OCI-LY3 (cell line): Measurements from ENCODE around the gene SLC35F3.

Experiments used
- CTCF ChIP-seq: fragments of 200-600, 300-600 bp; sonication (generic); IDR thresholded peaks from 2 replicates; pipeline ENCODE4 v1.5.1; 2014; ENCODE audit warnings: antibody characterized with exemption, low read length, low read depth
- EZH2phosphoT487 ChIP-seq: fragments of 200-600 bp; shearing (Covaris generic); IDR thresholded peaks from 2 replicates; pipeline ENCODE4 v1.6.1; 2018; ENCODE audit warnings: antibody characterized with exemption, mixed run types, low read depth

- TF ChIP-seq CTCF = no peak
- no peak for TF ChIP-seq EZH2phosphoT487
These were observed 326.8 kb downstream of the SLC35F3 start for GRCh38 chr1:234231061-234231892.
